ENCODE data around the gene ATAD3C. TPM values are rescaled to one million over a fixed set of nuclear protein-coding genes. Genes with fewer than 3 reads are reported as not detected.

Gene ATAD3C
- total and polyA plus RNA-seq, 11 donors: 0.12 to 3.4 (median 0.53) TPM; not detected in 2

- H3K27me3 ChIP-seq: peaks cover 0 to 10% (median 0%) of the 10 kb centered on the region in 9 donors
- peak overlapping the region in 1 of 12 donors; percentile 79 for H3K27ac ChIP-seq
- H3K4me3 ChIP-seq: no peak overlapping the region
- TF ChIP-seq POLR2A (IDR thresholded peaks at IDR 0.05) (no peak), CTCF (IDR thresholded peaks at IDR 0.05) (no peak)
- H3K4me1 ChIP-seq: peaks cover 0 to 25% (median 2%) of the 10 kb centered on the region in 12 donors
- intact Hi-C loops (cut with DNase I): no loop called here
- peak in 1 of 4 donors; percentile 25 for ATAC-seq
- 92 to 95% (median 95%) methylated on average over 17 to 26 of the region's 26 CpGs for WGBS, 4 donors
- DNase-seq: peak in 1 of 5 donors; percentile 53
- H3K9me3 ChIP-seq: no peaks in the 10 kb centered on the region
- H3K36me3 ChIP-seq: no peaks in the 10 kb centered on the region
These were observed 30.8 kb upstream of the ATAD3C start for GRCh38 chr1:1418464-1419362.

GRCh38 chr1:1419363-1419812 lies 30.1 kb upstream of the ATAD3C start:
- Histone ChIP-seq H3K27ac (peak overlapping the region; percentile 27 to 79 (median 67)), H3K4me1 (peaks cover 0 to 25% (median 2%) of the 10 kb centered on the region in 12 donors), H3K27me3 (peaks cover 0 to 10% (median 0%) of the 10 kb centered on the region in 9 donors), H3K9me3 (no peaks in the 10 kb centered on the region), H3K36me3 (no peaks in the 10 kb centered on the region), H3K4me3 (peak overlapping the region in 10 of 12 donors; percentile 35 to 63 (median 54))
- TF ChIP-seq POLR2A (IDR thresholded peaks at IDR 0.05) (no peak), CTCF (IDR thresholded peaks at IDR 0.05) (no peak)
- ATAC-seq (peak in 3 of 4 donors; percentile 18 to 27 (median 25)), DNase-seq (peak in 1 of 5 donors; percentile 55)
- intact Hi-C loops (cut with DNase I): no loop called here
- 83 to 91% (median 85%) methylated on average over 19 to 21 of the region's 21 CpGs for WGBS, 4 donors

- WGBS, 4 donors: 10 to 19% (median 14%) methylated on average over 55 to 112 of the region's 112 CpGs
- Histone ChIP-seq H3K27me3 (peaks cover 0 to 10% (median 0%) of the 10 kb centered on the region in 9 donors), H3K27ac (peak overlapping the region; percentile 27 to 79 (median 67)), H3K36me3 (no peaks in the 10 kb centered on the region), H3K9me3 (no peaks in the 10 kb centered on the region), H3K4me1 (peaks cover 0 to 25% (median 2%) of the 10 kb centered on the region in 12 donors), H3K4me3 (peak overlapping the region in 10 of 12 donors; percentile 35 to 63 (median 54))
- intact Hi-C loops (cut with DNase I): no loop called here
- ATAC-seq (peak in 3 of 4 donors; percentile 52 to 68 (median 64)), DNase-seq (peak in 3 of 5 donors; percentile 14 to 70 (median 42))
- TF ChIP-seq CTCF (IDR thresholded peaks at IDR 0.05): peak in 3 of 12 donors; percentile 8 to 20 (median 10)
- no peak for TF ChIP-seq POLR2A (IDR thresholded peaks at IDR 0.05)
These were observed 29.5 kb upstream of the ATAD3C start for GRCh38 chr1:1419813-1420653.

Data from heart left ventricle (tissue), 16 donors.